Fibroblast of villous mesenchyme (primary cell): ENCODE results near the gene HIBADH. TPM values are rescaled to one million over a fixed set of nuclear protein-coding genes. Genes with fewer than 3 reads are reported as not detected.

Source experiments
- DNase-seq: peaks from one replicate; pipeline ENCODE4 v3.0.0-alpha.2; 2010; ENCODE audit warnings: low read depth
- H3K4me3 ChIP-seq: 2 replicates; pipeline ENCODE4 v1.5.1; 2011; ENCODE audit warnings: low read depth, mild to moderate bottlenecking, low read length
- CTCF ChIP-seq: IDR thresholded peaks from 2 replicates; pipeline ENCODE4 v1.5.1; 2012; ENCODE audit warnings: low read depth, mild to moderate bottlenecking, low read length; ENCODE audit not compliant: insufficient read depth
- total RNA-seq: library from RNA; depleted of rRNA; stranded (reverse); fragments of >200 nt; gene quantifications from 2 replicates; pipeline ENCODE4 v1.2.3, GENCODE V29; 2012

The HIBADH gene
- total RNA-seq, 1 donor: 70.0 TPM

GRCh38 chr7:27651702-27652101 lies 11.0 kb downstream of the HIBADH start:
- peak; percentile 24 for DNase-seq
- H3K4me3 ChIP-seq: no peak overlapping the region
- TF ChIP-seq CTCF: no peak

- H3K4me3 ChIP-seq: no peak overlapping the region
- no peak for TF ChIP-seq CTCF
- no peak for DNase-seq
Measured at GRCh38 chr7:27650283-27650682, 12.4 kb downstream of the HIBADH start.

- DNase-seq: no peak
- TF ChIP-seq CTCF: no peak
- no peak overlapping the region for H3K4me3 ChIP-seq
Measured at GRCh38 chr7:27647489-27647888, 15.2 kb downstream of the HIBADH start.

GRCh38 chr7:27647046-27647445 lies 15.6 kb downstream of the HIBADH start:
- peak; percentile 75 for DNase-seq
- no peak overlapping the region for H3K4me3 ChIP-seq
- TF ChIP-seq CTCF: no peak

- no peak overlapping the region for H3K4me3 ChIP-seq
- no peak for DNase-seq
Measured at GRCh38 chr7:27642271-27642670, 20.4 kb downstream of the HIBADH start.

GRCh38 chr7:27641581-27642230 lies 21.0 kb downstream of the HIBADH start:
- peak; percentile 16 for DNase-seq
- no peak for TF ChIP-seq CTCF
- no peak overlapping the region for H3K4me3 ChIP-seq

More at GRCh38 chr7:27642271-27642670, 20.4 kb downstream of the HIBADH start:
- TF ChIP-seq CTCF: no peak

GRCh38 chr7:27640884-27641574 lies 21.7 kb downstream of the HIBADH start:
- DNase-seq: peak; percentile 42
- no peak overlapping the region for H3K4me3 ChIP-seq
- no peak for TF ChIP-seq CTCF
